ENCODE measurements around the gene HJV. TPM values are rescaled to one million over a fixed set of nuclear protein-coding genes. Genes with fewer than 3 reads are reported as not detected.

Gene HJV
- total RNA-seq, 3 donors from 2014 or later (not counting 1 experiment from before 2014, with no cell fraction given) = not detected

DNA sequence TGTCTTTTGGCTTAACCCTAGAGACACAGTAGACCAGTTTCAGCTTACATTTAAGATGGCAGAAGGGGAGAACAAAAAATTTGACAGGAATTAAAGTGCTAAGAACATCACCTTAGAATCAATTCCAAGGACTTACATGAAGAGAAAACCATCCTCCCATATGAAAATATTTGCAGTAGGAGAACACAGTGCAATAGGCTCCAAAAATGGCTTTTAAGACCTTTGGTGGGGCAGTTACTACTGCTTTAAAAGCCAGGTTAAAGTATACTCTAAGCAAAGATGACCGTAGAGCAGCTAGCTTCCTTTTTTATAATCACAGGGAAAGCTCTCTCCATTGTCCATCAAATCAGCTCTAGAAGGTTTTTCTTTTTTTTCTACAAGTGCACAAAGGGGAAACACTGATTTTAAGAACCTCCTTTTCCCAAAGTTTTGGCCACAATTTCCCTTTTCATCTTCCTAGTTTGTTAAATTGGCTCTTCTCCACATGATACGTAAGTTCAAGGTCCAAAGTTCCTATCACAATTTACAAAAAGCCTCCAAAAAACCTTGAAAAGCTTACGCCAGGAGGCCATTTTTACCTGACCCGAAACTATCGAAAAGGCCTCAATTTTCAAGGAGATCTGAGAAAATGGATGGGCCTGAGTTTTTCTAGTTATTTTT, 28.4 kb downstream of the HJV start:
- Mint-ChIP-seq H3K9me3 (no peaks in the 10 kb centered on the region), H3K4me1 (peaks cover 66 to 72% of the 10 kb centered on the region in 2 donors), H3K36me3 (peaks cover 47% of the 10 kb centered on the region), H3K27ac (peak overlapping the region; percentile 97 to 99), H3K27me3 (ENCODE audit: low read depth in 2 of 2) (no peaks in the 10 kb centered on the region), H3K4me3 (peak overlapping the region; percentile 97)
- no peak for ATAC-seq
- DNase-seq = no peak
- no peaks in the 10 kb centered on the region for H3K27me3 ChIP-seq (ENCODE audit: control insufficient read depth, insufficient read depth, low read length)
- peaks cover 41% of the 10 kb centered on the region for H3K36me3 ChIP-seq (ENCODE audit: control insufficient read depth, insufficient read depth, low read length)
- H3K9me3 ChIP-seq (ENCODE audit: control insufficient read depth, insufficient read depth, low read length) = no peaks in the 10 kb centered on the region
- H3K4me1 ChIP-seq (ENCODE audit: control insufficient read depth, insufficient read depth, low read length) = peaks cover 31% of the 10 kb centered on the region
- peak overlapping the region; percentile 64 for H3K4me3 ChIP-seq (ENCODE audit: low read length)
- TF ChIP-seq, protein P1, sequence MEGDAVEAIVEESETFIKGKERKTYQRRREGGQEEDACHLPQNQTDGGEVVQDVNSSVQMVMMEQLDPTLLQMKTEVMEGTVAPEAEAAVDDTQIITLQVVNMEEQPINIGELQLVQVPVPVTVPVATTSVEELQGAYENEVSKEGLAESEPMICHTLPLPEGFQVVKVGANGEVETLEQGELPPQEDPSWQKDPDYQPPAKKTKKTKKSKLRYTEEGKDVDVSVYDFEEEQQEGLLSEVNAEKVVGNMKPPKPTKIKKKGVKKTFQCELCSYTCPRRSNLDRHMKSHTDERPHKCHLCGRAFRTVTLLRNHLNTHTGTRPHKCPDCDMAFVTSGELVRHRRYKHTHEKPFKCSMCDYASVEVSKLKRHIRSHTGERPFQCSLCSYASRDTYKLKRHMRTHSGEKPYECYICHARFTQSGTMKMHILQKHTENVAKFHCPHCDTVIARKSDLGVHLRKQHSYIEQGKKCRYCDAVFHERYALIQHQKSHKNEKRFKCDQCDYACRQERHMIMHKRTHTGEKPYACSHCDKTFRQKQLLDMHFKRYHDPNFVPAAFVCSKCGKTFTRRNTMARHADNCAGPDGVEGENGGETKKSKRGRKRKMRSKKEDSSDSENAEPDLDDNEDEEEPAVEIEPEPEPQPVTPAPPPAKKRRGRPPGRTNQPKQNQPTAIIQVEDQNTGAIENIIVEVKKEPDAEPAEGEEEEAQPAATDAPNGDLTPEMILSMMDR (IDR thresholded peaks at IDR 0.05) = no peak
- 28% methylated on average over 2 of the region's 5 CpGs for WGBS (ENCODE audit: insufficient coverage)
- intact Hi-C loops (cut with micrococcal nuclease) = no loop called here
- H3K27ac ChIP-seq (ENCODE audit: low read length) = peak overlapping the region; percentile 88

DNA sequence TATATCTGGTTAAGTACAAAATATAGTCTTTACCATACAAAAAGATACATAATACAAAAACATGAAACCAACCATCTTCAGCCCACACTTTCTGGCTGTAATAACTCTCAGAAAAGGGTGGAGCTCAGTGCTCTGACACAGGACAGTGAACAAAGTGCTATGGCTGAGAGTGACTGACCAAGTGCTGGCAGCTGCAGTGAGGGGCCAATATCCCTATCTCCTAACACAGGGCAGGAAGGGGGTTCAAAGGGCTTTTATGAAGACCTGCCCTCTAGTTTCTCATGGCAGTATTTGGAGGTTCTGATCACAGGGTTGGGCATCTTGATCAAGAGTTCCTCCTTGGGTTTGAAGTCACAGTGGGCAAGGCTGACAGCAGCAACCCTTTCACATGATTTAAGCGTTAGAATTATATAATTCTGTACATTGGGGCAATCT, 29.0 kb downstream of the HJV start:
- H3K4me3 ChIP-seq (ENCODE audit: low read length) = peak overlapping the region; percentile 64
- no peaks in the 10 kb centered on the region for H3K9me3 ChIP-seq (ENCODE audit: control insufficient read depth, insufficient read depth, low read length)
- no peaks in the 10 kb centered on the region for H3K27me3 ChIP-seq (ENCODE audit: control insufficient read depth, insufficient read depth, low read length)
- Mint-ChIP-seq H3K4me1 (peaks cover 65 to 72% of the 10 kb centered on the region in 2 donors), H3K36me3 (peaks cover 47% of the 10 kb centered on the region), H3K27ac (peak overlapping the region; percentile 97 to 99), H3K27me3 (ENCODE audit: low read depth in 2 of 2) (no peaks in the 10 kb centered on the region), H3K4me3 (peak overlapping the region; percentile 97), H3K9me3 (no peaks in the 10 kb centered on the region)
- WGBS (ENCODE audit: insufficient coverage) = 38% methylated on average over 1 of the region's 1 CpG
- ATAC-seq = no peak
- H3K27ac ChIP-seq (ENCODE audit: low read length) = peak overlapping the region; percentile 88
- H3K4me1 ChIP-seq (ENCODE audit: control insufficient read depth, insufficient read depth, low read length) = peaks cover 31% of the 10 kb centered on the region
- intact Hi-C loops (cut with micrococcal nuclease) = no loop called here
- peaks cover 41% of the 10 kb centered on the region for H3K36me3 ChIP-seq (ENCODE audit: control insufficient read depth, insufficient read depth, low read length)
- DNase-seq = peak in 1 of 2 donors; percentile 28
- TF ChIP-seq, protein P1 (IDR thresholded peaks at IDR 0.05) = no peak

DNA sequence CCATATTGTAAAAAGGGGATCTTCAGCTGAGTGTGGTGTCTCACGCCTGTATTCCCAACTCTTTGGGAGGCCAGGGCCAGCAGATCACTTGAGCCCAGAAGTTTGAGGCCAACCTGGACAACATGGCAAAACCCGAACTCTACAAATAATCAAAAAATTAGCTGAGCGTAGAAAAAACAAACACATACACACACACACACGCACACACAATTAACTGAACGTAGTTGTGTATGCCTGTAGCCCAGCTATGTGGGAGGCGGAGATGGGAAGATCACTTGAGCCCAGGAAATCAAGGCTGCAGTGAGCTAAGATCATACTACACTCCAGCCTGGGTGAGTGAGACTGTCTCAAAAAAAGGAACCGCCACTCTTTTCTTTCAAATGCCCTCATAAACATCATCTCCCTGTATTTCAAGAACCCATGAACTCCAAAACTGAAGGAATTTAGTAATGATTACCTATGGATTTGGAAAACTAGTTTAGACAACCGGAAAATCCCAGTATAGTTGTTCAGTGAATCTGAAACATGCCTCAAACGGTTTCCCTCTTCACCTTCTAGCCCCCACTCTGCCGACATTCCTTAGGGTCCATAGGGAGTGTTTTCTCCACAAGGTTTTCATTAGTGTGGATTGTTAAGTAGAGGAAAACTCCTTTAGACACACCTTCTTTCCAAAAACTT, 29.7 kb downstream of the HJV start:
- Histone ChIP-seq H3K4me1 (ENCODE audit: control insufficient read depth, insufficient read depth, low read length) (peaks cover 26% of the 10 kb centered on the region), H3K27me3 (ENCODE audit: control insufficient read depth, insufficient read depth, low read length) (no peaks in the 10 kb centered on the region), H3K27ac (ENCODE audit: low read length) (peak overlapping the region; percentile 88), H3K36me3 (ENCODE audit: control insufficient read depth, insufficient read depth, low read length) (peaks cover 41% of the 10 kb centered on the region), H3K4me3 (ENCODE audit: low read length) (peak overlapping the region; percentile 64), H3K9me3 (ENCODE audit: control insufficient read depth, insufficient read depth, low read length) (no peaks in the 10 kb centered on the region)
- Mint-ChIP-seq H3K27ac (peak overlapping the region; percentile 97 to 99), H3K4me1 (peaks cover 60 to 66% of the 10 kb centered on the region in 2 donors), H3K27me3 (ENCODE audit: low read depth in 2 of 2) (no peaks in the 10 kb centered on the region), H3K4me3 (peak overlapping the region; percentile 97), H3K36me3 (peaks cover 47% of the 10 kb centered on the region), H3K9me3 (no peaks in the 10 kb centered on the region)
- no peak for ATAC-seq
- WGBS (ENCODE audit: insufficient coverage) = 78% methylated on average over 6 of the region's 10 CpGs
- intact Hi-C loops (cut with micrococcal nuclease) = no loop called here
- TF ChIP-seq, protein P1 (IDR thresholded peaks at IDR 0.05) = no peak
- DNase-seq = peak in 1 of 2 donors; percentile 38

Measured in natural killer cell (primary cell).